ENCODE measurements around the gene KCND2. TPM values are rescaled to one million over a fixed set of nuclear protein-coding genes. Genes with fewer than 3 reads are reported as not detected.

Gene KCND2
- total and polyA plus RNA-seq, 3 donors from 2014 or later = 3.8 to 6.1 (median 5.1) TPM

GRCh38 chr7:120586571-120586970 is 313.6 kb downstream of the KCND2 start:
- WGBS, 2 donors = 50 to 53% methylated on average over 3 of the region's 3 CpGs
- no peak overlapping the region for H3K27ac ChIP-seq
- H3K9me3 ChIP-seq = no peaks in the 10 kb centered on the region
- no peak overlapping the region for H3K4me3 ChIP-seq
- no peaks in the 10 kb centered on the region for H3K4me1 ChIP-seq
- intact Hi-C loops (cut with DNase I; ENCODE audit: low total_unique reads) = no loop called here
- no peak for TF ChIP-seq POLR2A (IDR thresholded peaks at IDR 0.05)
- no peak for TF ChIP-seq CTCF (IDR thresholded peaks at IDR 0.05)
- H3K36me3 ChIP-seq (ENCODE audit: low read depth, missing control alignments) = no peaks in the 10 kb centered on the region
- H3K27me3 ChIP-seq = no peaks in the 10 kb centered on the region
- DNase-seq = no peak

- no peaks in the 10 kb centered on the region for H3K4me1 ChIP-seq
- no peaks in the 10 kb centered on the region for H3K36me3 ChIP-seq (ENCODE audit: low read depth, missing control alignments)
- no peaks in the 10 kb centered on the region for H3K9me3 ChIP-seq
- H3K27ac ChIP-seq = no peak overlapping the region
- 85 to 88% methylated on average over 3 of the region's 3 CpGs for WGBS, 2 donors
- no peak for DNase-seq
- intact Hi-C loops (cut with DNase I; ENCODE audit: low total_unique reads) = no loop called here
- TF ChIP-seq CTCF (IDR thresholded peaks at IDR 0.05) (no peak), POLR2A (IDR thresholded peaks at IDR 0.05) (no peak)
- H3K27me3 ChIP-seq = no peaks in the 10 kb centered on the region
- no peak overlapping the region for H3K4me3 ChIP-seq
These were observed 314.3 kb downstream of the KCND2 start for GRCh38 chr7:120587243-120587642.

GRCh38 chr7:120588416-120588815 is 315.4 kb downstream of the KCND2 start:
- no peak for DNase-seq
- intact Hi-C loops (cut with DNase I; ENCODE audit: low total_unique reads) = no loop called here
- 12 to 20% methylated on average over 1 of the region's 1 CpG for WGBS, 2 donors
- Histone ChIP-seq H3K4me1 (no peaks in the 10 kb centered on the region), H3K9me3 (no peaks in the 10 kb centered on the region), H3K27ac (no peak overlapping the region), H3K27me3 (no peaks in the 10 kb centered on the region), H3K36me3 (ENCODE audit: low read depth, missing control alignments) (no peaks in the 10 kb centered on the region), H3K4me3 (no peak overlapping the region)
- TF ChIP-seq CTCF (IDR thresholded peaks at IDR 0.05) (no peak), POLR2A (IDR thresholded peaks at IDR 0.05) (no peak)

GRCh38 chr7:120588862-120589261 is 315.9 kb downstream of the KCND2 start:
- H3K27ac ChIP-seq = no peak overlapping the region
- TF ChIP-seq POLR2A (IDR thresholded peaks at IDR 0.05) (no peak), CTCF (IDR thresholded peaks at IDR 0.05) (no peak)
- no peaks in the 10 kb centered on the region for H3K27me3 ChIP-seq
- intact Hi-C loops (cut with DNase I; ENCODE audit: low total_unique reads) = no loop called here
- H3K36me3 ChIP-seq (ENCODE audit: low read depth, missing control alignments) = no peaks in the 10 kb centered on the region
- whole genome bisulfite sequencing, 2 donors = 54 to 63% methylated on average over 2 of the region's 2 CpGs
- no peak for DNase-seq
- no peak overlapping the region for H3K4me3 ChIP-seq
- H3K4me1 ChIP-seq = no peaks in the 10 kb centered on the region
- H3K9me3 ChIP-seq = no peaks in the 10 kb centered on the region

GRCh38 chr7:120600607-120601006 is 327.6 kb downstream of the KCND2 start:
- Histone ChIP-seq H3K9me3 (no peaks in the 10 kb centered on the region), H3K27me3 (no peaks in the 10 kb centered on the region), H3K4me3 (no peak overlapping the region), H3K27ac (no peak overlapping the region), H3K36me3 (ENCODE audit: low read depth, missing control alignments) (no peaks in the 10 kb centered on the region), H3K4me1 (no peaks in the 10 kb centered on the region)
- TF ChIP-seq CTCF (IDR thresholded peaks at IDR 0.05) (no peak), POLR2A (IDR thresholded peaks at IDR 0.05) (no peak)
- intact Hi-C loops (cut with DNase I; ENCODE audit: low total_unique reads) = no loop called here
- WGBS, 2 donors = 91 to 94% methylated on average over 1 of the region's 1 CpG
- DNase-seq = no peak

Measured in testis (tissue), 3 donors.